BE2C (cell line): ENCODE data around the gene TBX3.

Experiments used
- DNase-seq: peaks from one replicate; pipeline ENCODE4 v3.0.0-alpha.2; 2020
- H3K27me3 ChIP-seq: fragments of 250-450 bp; sonication (Bioruptor Pico); 2 replicates; pipeline ENCODE4 v1.5.1; 2020; ENCODE audit warnings: mild to moderate bottlenecking
- H3K36me3 ChIP-seq: fragments of 250-450 bp; sonication (Bioruptor Pico); 2 replicates; pipeline ENCODE4 v1.5.1; 2020; ENCODE audit warnings: mild to moderate bottlenecking
- H3K4me1 ChIP-seq: fragments of 250-450 bp; sonication (Bioruptor Pico); 2 replicates; pipeline ENCODE4 v1.5.1; 2020
- H3K4me3 ChIP-seq: 2 replicates; pipeline ENCODE4 v1.5.1; 2011; ENCODE audit warnings: low read depth, low read length
- H3K9me3 ChIP-seq: fragments of 250-450 bp; sonication (Bioruptor Pico); 2 replicates; pipeline ENCODE4 v1.5.1; 2020
- CTCF ChIP-seq: IDR thresholded peaks from 2 replicates; pipeline ENCODE4 v1.5.1; 2012; ENCODE audit warnings: mild to moderate bottlenecking, low read depth, low read length

Gene TBX3

GRCh38 chr12:114686426-114686772, 2.4 kb upstream of the TBX3 start:
- no peak for DNase-seq
- Histone ChIP-seq H3K36me3 (peaks cover 13% of the 10 kb centered on the region), H3K4me1 (peaks cover 21% of the 10 kb centered on the region), H3K27me3 (no peaks in the 10 kb centered on the region), H3K4me3 (no peak overlapping the region), H3K9me3 (no peaks in the 10 kb centered on the region)
- no peak for TF ChIP-seq CTCF

- TF ChIP-seq CTCF = no peak
- Histone ChIP-seq H3K36me3 (peaks cover 19% of the 10 kb centered on the region), H3K9me3 (no peaks in the 10 kb centered on the region), H3K4me3 (peak overlapping the region; percentile 91), H3K27me3 (no peaks in the 10 kb centered on the region), H3K4me1 (peaks cover 21% of the 10 kb centered on the region)
- DNase-seq = no peak
Observed at GRCh38 chr12:114685869-114686268, 1.9 kb upstream of the TBX3 start.

- Histone ChIP-seq H3K4me3 (peak overlapping the region; percentile 91), H3K27me3 (no peaks in the 10 kb centered on the region), H3K9me3 (no peaks in the 10 kb centered on the region), H3K4me1 (peaks cover 16% of the 10 kb centered on the region), H3K36me3 (peaks cover 24% of the 10 kb centered on the region)
- TF ChIP-seq CTCF = no peak
- peak; percentile 43 for DNase-seq
Observed at GRCh38 chr12:114685320-114685781, 1.4 kb upstream of the TBX3 start.

- no peaks in the 10 kb centered on the region for H3K9me3 ChIP-seq
- no peaks in the 10 kb centered on the region for H3K27me3 ChIP-seq
- H3K4me1 ChIP-seq = peaks cover 12% of the 10 kb centered on the region
- DNase-seq = no peak
- peaks cover 29% of the 10 kb centered on the region for H3K36me3 ChIP-seq
- TF ChIP-seq CTCF = no peak
- H3K4me3 ChIP-seq = peak overlapping the region; percentile 91
Observed at GRCh38 chr12:114684870-114685273, 897 bp upstream of the TBX3 start.

- Histone ChIP-seq H3K27me3 (no peaks in the 10 kb centered on the region), H3K4me1 (peaks cover 7% of the 10 kb centered on the region)
Observed at GRCh38 chr12:114683709-114684097, 272 bp downstream of the TBX3 start.

More at GRCh38 chr12:114683709-114684097, 272 bp downstream of the TBX3 start:
- Histone ChIP-seq H3K9me3 (no peaks in the 10 kb centered on the region), H3K4me3 (peak overlapping the region; percentile 91), H3K36me3 (peaks cover 40% of the 10 kb centered on the region)
- no peak for TF ChIP-seq CTCF
- no peak for DNase-seq
